ENCODE data around the gene LUC7L.
A peak's percentile ranks its signal among the peaks of the same experiment; 100 is the strongest.

LUC7L gene

GRCh38 chr16:143456-143855 is 85.8 kb downstream of the LUC7L start:
- no peak for DNase-seq

- DNase-seq = no peak
Measured at GRCh38 chr16:143047-143446, 86.2 kb downstream of the LUC7L start.

- DNase-seq = peak in 13 of 51 donors; percentile 5 to 45 (median 15)
Measured at GRCh38 chr16:142405-142967, 86.8 kb downstream of the LUC7L start.

GRCh38 chr16:140175-140857 is 88.9 kb downstream of the LUC7L start:
- no peak for DNase-seq

Data from hypothalamus (tissue), 51 donors.